Liver (tissue), 9 donors: ENCODE results near the gene RNF220. TPM values are rescaled to one million over a fixed set of nuclear protein-coding genes. Genes with fewer than 3 reads are reported as not detected.

ENCODE experiments used
- DNase-seq: peaks from one replicate; pipeline ENCODE4 v3.0.0-alpha.2; 2017; ENCODE audit warnings: low spot score
- H3K27ac ChIP-seq, 2 donors: one replicate each; pipeline ENCODE4 v1.7.0; 2013; ENCODE audit warnings: inconsistent platforms in 2 of 2, low read length in 2 of 2, control low read depth in 1 of 2, low read depth in 1 of 2, mild to moderate bottlenecking in 1 of 2
- H3K27me3 ChIP-seq, 4 donors: one replicate each; pipeline versions ENCODE4 v1.6.1 to v1.7.0; 2013; ENCODE audit warnings: low read length in 3 of 4, inconsistent platforms in 1 of 4, mild to moderate bottlenecking in 1 of 4, moderate library complexity in 1 of 4; ENCODE audit not compliant: control insufficient read depth in 4 of 4, insufficient read depth in 4 of 4
- H3K36me3 ChIP-seq, 4 donors: one replicate each; pipeline versions ENCODE4 v1.6.1 to v1.7.0; 2013; ENCODE audit warnings: low read length in 3 of 4, mild to moderate bottlenecking in 3 of 4, low read depth in 1 of 4, moderate library complexity in 1 of 4; ENCODE audit not compliant: control insufficient read depth in 4 of 4, insufficient read depth in 3 of 4
- H3K4me1 ChIP-seq, 4 donors: one replicate each; pipeline versions ENCODE4 v1.6.1 to v1.7.0; 2013; ENCODE audit warnings: low read length in 3 of 4, mild to moderate bottlenecking in 3 of 4, moderate library complexity in 1 of 4; ENCODE audit not compliant: control insufficient read depth in 4 of 4, insufficient read depth in 4 of 4
- H3K4me3 ChIP-seq, 3 donors: one replicate each; pipeline versions ENCODE4 v1.6.1 to v1.7.0; 2013; ENCODE audit warnings: low read length in 3 of 3, control low read depth in 1 of 3, low read depth in 1 of 3, mild to moderate bottlenecking in 1 of 3
- H3K9ac ChIP-seq, 2 donors: one replicate each; pipeline ENCODE4 v1.7.0; 2013; ENCODE audit warnings: low read length in 2 of 2, mild to moderate bottlenecking in 2 of 2, moderate library complexity in 2 of 2, control low read depth in 1 of 2, low read depth in 1 of 2
- H3K9me3 ChIP-seq, 4 donors: one replicate each; pipeline versions ENCODE4 v1.6.1 to v1.7.0; 2013; ENCODE audit warnings: low read length in 3 of 4; ENCODE audit not compliant: control insufficient read depth in 4 of 4
- ATF3 ChIP-seq: IDR thresholded peaks from 2 replicates; pipeline ENCODE4 v1.6.1; 2016; ENCODE audit warnings: antibody characterized with exemption
- CTCF ChIP-seq: fragments of 150-350 bp; IDR thresholded peaks from 2 replicates; pipeline ENCODE4 v1.5.1; 2017; ENCODE audit warnings: improper control_type of control experiment, low read depth, low read length; ENCODE audit not compliant: missing input control
- EGR1 ChIP-seq, 2 donors: IDR thresholded peaks; 2 replicates each; pipeline ENCODE4 v1.6.1; 2016 to 2018; ENCODE audit warnings: antibody characterized with exemption in 2 of 2, low read depth in 2 of 2
- FOXA2 ChIP-seq: IDR thresholded peaks from 2 replicates; pipeline ENCODE4 v1.6.1; 2016; ENCODE audit warnings: antibody characterized with exemption
- GABPA ChIP-seq, 2 donors: IDR thresholded peaks in 1 of 2; conservative IDR thresholded peaks in 1 of 2; 2 replicates each; pipeline ENCODE4 v1.6.1; 2016; ENCODE audit warnings: antibody characterized with exemption in 2 of 2, mild to moderate bottlenecking in 1 of 2, moderate library complexity in 1 of 2
- HNF4A ChIP-seq, 2 donors: conservative IDR thresholded peaks; 2 replicates each; pipeline ENCODE4 v1.6.1; 2016; ENCODE audit warnings: antibody characterized with exemption in 2 of 2, mild to moderate bottlenecking in 2 of 2
- JUND ChIP-seq, 2 donors: IDR thresholded peaks; 2 replicates each; pipeline ENCODE4 v1.6.1; 2016; ENCODE audit warnings: antibody characterized with exemption in 2 of 2
- MAX ChIP-seq: IDR thresholded peaks from 2 replicates; pipeline ENCODE4 v1.6.1; 2016; ENCODE audit warnings: antibody characterized with exemption
- NR2F2 ChIP-seq: IDR thresholded peaks from 2 replicates; pipeline ENCODE4 v1.6.1; 2016; ENCODE audit warnings: antibody characterized with exemption
- RAD21 ChIP-seq, 2 donors: IDR thresholded peaks; 2 replicates each; pipeline ENCODE4 v1.6.1; 2016; ENCODE audit warnings: antibody characterized with exemption in 2 of 2, mild to moderate bottlenecking in 2 of 2
- REST ChIP-seq: IDR thresholded peaks from 2 replicates; pipeline ENCODE4 v1.6.1; 2016; ENCODE audit warnings: antibody characterized with exemption, mild to moderate bottlenecking
- RXRA ChIP-seq, 2 donors: IDR thresholded peaks; 2 replicates each; pipeline ENCODE4 v1.6.1; 2017 to 2018; ENCODE audit warnings: antibody characterized with exemption in 2 of 2, mild to moderate bottlenecking in 1 of 2
- SP1 ChIP-seq: IDR thresholded peaks from 2 replicates; pipeline ENCODE4 v1.6.1; 2018; ENCODE audit warnings: antibody characterized with exemption, mild to moderate bottlenecking
- TAF1 ChIP-seq: conservative IDR thresholded peaks from 2 replicates; pipeline ENCODE4 v1.6.1; 2016; ENCODE audit warnings: antibody characterized with exemption, mild to moderate bottlenecking
- YY1 ChIP-seq: IDR thresholded peaks from 2 replicates; pipeline ENCODE4 v1.6.1; 2016; ENCODE audit warnings: antibody characterized with exemption, mild to moderate bottlenecking
- ZBTB33 ChIP-seq: IDR thresholded peaks from 2 replicates; pipeline ENCODE4 v1.6.1; 2016; ENCODE audit warnings: antibody characterized with exemption
- WGBS: extraction: QIAGEN DNeasy Blood & Tissue Kit; methylation state at CpG from one replicate; pipeline ENCODE4 v1.1.7; 2013; 5-methylcytosine and 5-hydroxymethylcytosine counted together
- polyA plus RNA-seq, 2 donors: library from polyadenylated mRNA; stranded (reverse) in 1 of 2; unstranded in 1 of 2; fragments of 200-250 nt in 1 of 2; fragments of >200 nt in 1 of 2; fragmentation: Nextera tagmentation in 1 of 2; extraction: Ambion mirVana in 1 of 2; gene quantifications; one replicate each; pipeline versions ENCODE4 v1.2.1 to v1.2.3, GENCODE V29; 2013 to 2015
- total RNA-seq, 2 donors: library from RNA; depleted of rRNA; stranded (reverse); fragments of >200 nt; gene quantifications; one replicate each; pipeline ENCODE4 v1.2.3, GENCODE V29; 2014
- donor health status: healthy.
- donor health status: healthy.
- donor health status: healthy.
- donor health status: healthy.
- donor health status: healthy.

The RNF220 gene
- total and polyA plus RNA-seq, 4 donors, result 18.2 to 35.8 (median 26.1) TPM

GRCh38 chr1:44642255-44642654, 237.2 kb downstream of the RNF220 start:
- H3K27me3 ChIP-seq, result no peaks in the 10 kb centered on the region
- 97% methylated on average over 2 of the region's 2 CpGs for WGBS
- H3K36me3 ChIP-seq, result peaks cover 11 to 59% (median 21%) of the 10 kb centered on the region in 4 donors
- H3K9ac ChIP-seq, result no peak overlapping the region
- no peak for DNase-seq
- H3K4me1 ChIP-seq, result peaks cover 7 to 51% (median 32%) of the 10 kb centered on the region in 4 donors
- no peak overlapping the region for H3K27ac ChIP-seq
- no peak overlapping the region for H3K4me3 ChIP-seq
- no peaks in the 10 kb centered on the region for H3K9me3 ChIP-seq
- TF ChIP-seq NR2F2 (no peak), MAX (no peak), RXRA (IDR thresholded peaks at IDR 0.05) (no peak), ATF3 (no peak), GABPA (IDR thresholded peaks at IDR 0.05 in 1 of 2, conservative IDR thresholded peaks at IDR 0.05 in 1 of 2) (no peak), YY1 (no peak), FOXA2 (no peak), CTCF (no peak), SP1 (no peak)

- H3K36me3 ChIP-seq, result peaks cover 11 to 61% (median 23%) of the 10 kb centered on the region in 4 donors
- H3K4me3 ChIP-seq, result no peak overlapping the region
- H3K27me3 ChIP-seq, result no peaks in the 10 kb centered on the region
- no peaks in the 10 kb centered on the region for H3K9me3 ChIP-seq
- no peak overlapping the region for H3K27ac ChIP-seq
- whole genome bisulfite sequencing, result 96% methylated on average over 3 of the region's 3 CpGs
- H3K4me1 ChIP-seq, result peaks cover 7 to 51% (median 32%) of the 10 kb centered on the region in 4 donors
- H3K9ac ChIP-seq, result no peak overlapping the region
- TF ChIP-seq EGR1 (IDR thresholded peaks at IDR 0.05; ENCODE audit: low read depth in 2 of 2) (no peak), NR2F2 (no peak), CTCF (no peak), GABPA (IDR thresholded peaks at IDR 0.05 in 1 of 2, conservative IDR thresholded peaks at IDR 0.05 in 1 of 2) (no peak), HNF4A (conservative IDR thresholded peaks at IDR 0.05) (no peak), REST (no peak), MAX (no peak), RXRA (IDR thresholded peaks at IDR 0.05) (no peak), ATF3 (no peak), RAD21 (IDR thresholded peaks at IDR 0.05) (no peak), SP1 (no peak), JUND (IDR thresholded peaks at IDR 0.05) (no peak), TAF1 (no peak), ZBTB33 (no peak), YY1 (no peak)
- no peak for DNase-seq
Observed at GRCh38 chr1:44642925-44643324, 237.9 kb downstream of the RNF220 start.
